Islet precursor cell (in vitro differentiated cells): Measurements from ENCODE around the gene RAD51B.
A peak's percentile ranks its signal among the peaks of the same experiment; 100 is the strongest.

Experiments used
- DNase-seq: peaks from one replicate; pipeline ENCODE4 v3.0.0-alpha.2; 2018

RAD51B gene

DNA sequence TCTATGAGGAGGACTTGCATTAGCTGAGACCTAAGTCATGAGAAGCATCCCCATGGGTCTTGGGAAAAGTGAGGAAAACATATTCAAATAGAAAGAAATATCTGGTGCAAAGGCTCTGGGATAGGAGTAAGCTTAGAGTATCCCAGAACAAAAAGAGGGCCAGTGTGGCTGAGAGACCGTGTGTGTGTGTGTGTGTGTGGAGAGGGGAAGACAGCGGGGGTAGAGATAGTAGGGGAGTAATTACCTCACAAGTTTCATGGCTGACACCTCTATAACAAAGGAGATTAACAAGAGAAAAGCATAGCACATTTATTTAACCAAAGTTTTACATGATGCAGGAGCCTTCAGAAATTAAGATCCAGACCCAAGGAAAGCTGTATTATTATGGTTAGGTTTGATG, 440.5 kb downstream of the RAD51B start:
- DNase-seq, result no peak

DNA sequence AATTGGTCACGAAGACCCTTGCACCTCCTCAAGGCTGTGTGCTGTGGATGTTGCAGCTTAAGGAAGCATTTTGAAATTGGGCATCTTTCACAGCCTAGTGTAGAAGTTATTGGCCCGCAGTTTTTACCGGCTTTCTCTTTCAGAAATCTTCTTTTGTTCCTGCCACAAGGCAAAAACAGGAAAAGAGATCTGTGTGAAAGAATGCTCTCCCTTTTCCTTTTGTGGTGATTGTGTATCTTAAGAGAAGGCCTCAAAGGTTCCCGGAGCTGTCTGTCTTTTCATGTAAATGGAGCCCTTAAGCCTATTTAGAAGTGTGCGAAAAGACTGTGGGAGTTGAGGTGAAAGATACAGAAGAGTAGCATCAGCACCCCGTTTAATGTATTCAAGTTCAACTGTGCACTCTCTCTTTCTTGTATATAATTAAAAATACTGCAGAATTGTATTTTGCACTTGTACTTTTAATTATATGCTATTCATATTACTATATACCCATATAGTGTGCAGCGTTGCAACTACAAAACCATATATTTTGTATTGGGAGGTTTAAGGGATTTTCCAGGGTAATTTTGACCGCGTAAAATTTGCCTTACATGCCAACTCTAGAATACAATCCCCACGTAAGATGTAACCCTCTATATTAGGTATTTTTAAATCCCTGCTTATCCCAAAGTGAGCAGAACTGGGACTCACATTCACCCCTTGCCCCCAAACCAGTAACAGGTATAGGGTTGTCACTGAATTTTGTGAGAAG, 441.7 kb downstream of the RAD51B start:
- no peak for DNase-seq

DNA sequence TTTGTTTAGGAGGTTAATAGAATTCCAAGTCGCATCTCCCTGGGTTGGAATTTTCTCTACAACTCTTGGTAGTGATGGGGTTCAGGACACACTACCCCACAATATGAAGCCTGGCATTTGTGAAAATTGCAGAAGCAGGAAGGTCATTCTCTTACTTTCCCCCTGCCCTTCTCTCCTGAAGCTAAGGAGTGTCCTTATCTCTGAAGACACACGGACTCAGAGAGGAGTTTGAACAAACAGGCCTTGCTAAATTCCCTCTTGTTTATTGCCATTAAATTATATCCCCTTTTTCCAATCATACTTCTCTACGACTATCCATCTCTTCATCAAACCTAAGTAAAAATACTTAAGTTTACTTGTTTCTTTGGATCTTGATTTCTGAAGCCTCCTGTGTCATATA, 443.0 kb downstream of the RAD51B start:
- no peak for DNase-seq

DNA sequence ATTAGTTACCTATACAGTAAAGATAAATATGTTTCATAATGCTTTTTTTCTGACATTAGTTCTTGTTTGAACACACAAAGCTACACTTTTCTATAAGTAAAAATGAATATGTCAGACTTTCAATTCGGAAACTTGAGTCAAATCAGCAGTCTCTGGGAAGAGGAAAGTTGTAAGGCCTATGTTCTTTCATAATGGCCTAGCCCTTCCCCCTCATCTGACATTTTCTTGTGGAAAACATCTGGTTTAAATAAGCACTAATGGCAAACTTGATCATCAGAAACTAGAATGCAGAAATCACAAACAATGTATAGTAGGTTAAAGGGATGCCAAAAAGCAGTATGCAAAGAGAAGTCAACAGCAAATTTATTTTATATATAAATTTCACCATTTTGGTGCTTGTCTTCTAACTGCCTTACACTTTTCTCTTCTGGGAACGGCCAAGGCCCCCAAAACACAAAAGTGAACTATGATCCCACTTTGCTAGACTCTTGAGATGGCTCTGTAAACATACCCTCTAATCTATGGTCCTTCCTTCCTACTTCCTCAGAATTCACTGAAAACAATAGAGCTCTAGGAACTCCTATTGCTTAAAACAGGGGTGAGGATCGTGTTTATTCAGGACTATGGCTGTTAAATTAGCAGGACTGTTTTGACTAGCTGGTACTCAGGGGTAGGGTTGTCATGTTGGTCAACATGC, 444.1 kb downstream of the RAD51B start:
- DNase-seq, result no peak

DNA sequence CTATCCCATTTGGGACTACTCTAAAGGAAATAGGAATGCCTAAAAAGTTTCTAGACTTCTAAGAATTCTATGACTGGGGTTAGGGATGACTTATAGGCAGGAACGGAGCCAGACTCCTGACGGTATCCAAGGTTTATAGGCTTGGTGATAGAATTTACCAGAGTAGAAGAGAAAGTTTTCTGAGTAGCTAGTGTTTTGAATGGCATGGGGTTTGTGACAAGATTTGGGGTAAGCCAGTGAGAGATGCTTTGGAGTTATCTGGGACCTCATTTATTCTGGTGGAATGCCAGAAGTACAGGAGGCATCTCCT, 444.6 kb downstream of the RAD51B start:
- no peak for DNase-seq

DNA sequence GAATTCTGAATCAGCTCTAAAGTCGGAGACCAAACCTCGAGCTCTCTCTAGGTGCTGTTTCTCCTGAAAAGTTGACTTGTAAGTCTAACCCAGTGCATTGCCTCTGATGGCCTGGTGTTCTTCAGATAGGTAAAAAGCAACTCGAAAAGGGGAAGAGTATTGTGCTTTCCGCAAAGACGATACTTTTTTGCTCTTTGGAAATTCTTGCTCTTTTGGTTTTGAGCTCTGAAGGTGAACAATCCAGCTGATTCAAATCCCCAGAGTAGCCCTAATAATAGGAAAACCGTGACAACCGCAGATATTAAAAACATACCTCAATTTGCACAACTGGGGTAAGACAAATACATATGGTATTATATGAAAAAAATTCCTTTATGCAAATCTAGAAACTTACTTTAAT, 447.4 kb downstream of the RAD51B start:
- DNase-seq, result no peak

DNA sequence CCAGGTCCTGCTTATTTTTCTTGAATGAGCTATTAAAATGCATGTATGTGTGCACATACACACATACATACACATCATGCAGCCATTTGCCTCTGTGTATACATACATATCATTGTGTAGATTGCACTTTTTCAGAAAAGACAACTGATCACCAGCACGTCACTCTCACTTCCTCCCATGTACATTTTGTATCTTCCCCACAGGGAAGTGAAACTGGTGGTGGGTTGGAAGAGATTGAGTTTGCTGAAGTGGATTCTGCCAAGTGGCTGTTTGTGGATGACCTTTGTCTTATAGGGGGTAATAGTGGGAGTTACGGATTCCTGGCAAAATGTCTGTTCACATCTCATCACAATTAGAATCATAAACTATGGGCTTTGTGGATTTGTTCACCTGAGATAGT, 448.6 kb downstream of the RAD51B start:
- DNase-seq, result no peak

DNA sequence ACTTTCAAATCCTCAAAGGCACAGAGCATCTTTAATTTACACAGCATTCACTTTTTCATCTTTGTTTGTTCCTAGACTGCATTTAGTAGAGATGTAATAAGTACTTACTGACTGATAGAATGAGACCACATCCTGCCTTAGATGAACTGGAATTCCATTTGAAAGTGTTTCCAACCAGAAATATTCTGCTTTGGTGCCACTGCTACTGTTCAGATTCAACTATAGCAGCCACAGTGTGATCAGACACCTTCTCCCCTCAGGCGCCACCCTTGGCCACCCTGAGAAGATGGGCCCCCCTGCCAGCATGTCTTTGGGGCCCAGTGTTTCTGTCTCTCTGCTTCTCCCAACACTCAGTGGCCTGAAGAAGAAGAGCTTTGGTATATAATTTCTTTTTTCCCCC, 449.1 kb downstream of the RAD51B start:
- no peak for DNase-seq

DNA sequence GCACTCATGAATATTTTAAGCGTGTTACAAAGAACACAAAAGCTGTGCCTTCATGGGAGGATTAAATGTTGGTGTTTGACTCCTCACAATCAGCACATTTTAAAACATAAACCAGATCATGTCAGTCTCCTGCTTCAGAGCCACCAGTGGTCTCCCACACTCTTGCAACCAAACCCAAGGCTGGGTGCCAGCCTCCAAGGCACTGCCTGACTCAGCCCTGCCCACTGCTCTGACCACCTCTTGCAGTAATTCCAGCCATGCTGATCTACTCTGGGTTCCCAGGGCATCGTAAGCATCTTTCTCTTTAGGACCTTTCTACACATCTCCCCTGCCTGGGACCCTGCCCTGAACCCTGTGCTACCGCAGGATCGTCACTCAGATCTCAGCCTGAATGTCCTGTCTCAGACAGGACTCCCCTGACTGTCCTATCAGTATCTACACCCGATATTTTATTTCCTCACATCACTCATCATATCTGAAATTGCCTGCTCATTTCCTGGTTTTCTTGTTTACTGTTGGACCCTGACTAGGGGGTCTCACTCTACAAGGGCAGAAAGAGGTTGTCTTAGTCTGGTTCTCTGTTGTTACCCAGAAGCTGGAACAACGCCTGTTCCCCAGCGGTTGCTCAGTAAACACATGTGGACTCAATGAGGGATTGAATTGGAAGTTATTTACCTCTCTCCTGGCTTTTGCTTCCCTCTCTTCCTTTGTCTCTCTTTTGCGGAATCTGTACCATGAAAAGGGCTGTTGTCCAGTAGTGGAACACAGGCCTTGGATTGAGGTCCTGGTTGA, 449.8 kb downstream of the RAD51B start:
- DNase-seq, result no peak

DNA sequence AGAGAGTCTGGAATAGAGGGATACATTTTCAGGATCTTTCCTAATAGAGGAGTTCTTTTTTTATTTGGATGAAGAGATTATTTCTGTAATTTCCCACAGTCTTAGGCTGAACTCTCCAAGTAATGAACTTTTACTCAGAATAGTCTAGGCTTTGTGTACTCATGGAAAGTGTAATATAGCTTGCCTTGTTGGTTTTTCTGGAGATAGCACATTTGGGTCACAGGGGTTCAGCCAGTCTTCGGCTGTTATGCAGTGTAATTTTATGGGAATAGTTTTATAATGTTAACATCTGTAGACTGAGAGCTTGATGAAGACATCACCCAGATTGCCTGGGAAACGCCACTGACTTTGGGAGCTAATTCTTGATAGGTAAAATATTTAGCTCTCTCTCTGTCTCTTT, 450.8 kb downstream of the RAD51B start:
- no peak for DNase-seq

DNA sequence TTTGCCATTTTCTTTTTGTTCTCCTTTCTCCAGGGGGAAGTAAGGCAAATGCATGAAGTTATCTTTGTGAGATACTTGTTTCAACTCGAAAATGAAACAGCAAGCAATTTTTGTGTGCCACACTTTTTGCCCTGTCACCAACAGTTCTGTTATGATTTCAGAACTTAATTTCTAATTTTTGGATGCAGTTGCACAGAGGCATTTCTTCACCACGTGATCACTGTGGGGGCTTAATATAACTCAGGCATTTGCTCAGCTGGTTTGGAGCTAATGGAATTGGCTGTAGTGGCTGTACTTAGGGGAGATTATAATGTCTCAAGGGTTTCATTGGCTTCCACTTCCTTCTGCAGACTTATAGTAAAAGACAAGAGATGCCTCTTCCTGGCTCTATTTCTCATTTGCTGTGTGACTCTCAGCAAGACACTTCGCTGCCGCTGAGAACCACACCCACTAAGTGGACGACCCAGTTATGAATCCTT, 452.4 kb downstream of the RAD51B start:
- DNase-seq, result no peak

DNA sequence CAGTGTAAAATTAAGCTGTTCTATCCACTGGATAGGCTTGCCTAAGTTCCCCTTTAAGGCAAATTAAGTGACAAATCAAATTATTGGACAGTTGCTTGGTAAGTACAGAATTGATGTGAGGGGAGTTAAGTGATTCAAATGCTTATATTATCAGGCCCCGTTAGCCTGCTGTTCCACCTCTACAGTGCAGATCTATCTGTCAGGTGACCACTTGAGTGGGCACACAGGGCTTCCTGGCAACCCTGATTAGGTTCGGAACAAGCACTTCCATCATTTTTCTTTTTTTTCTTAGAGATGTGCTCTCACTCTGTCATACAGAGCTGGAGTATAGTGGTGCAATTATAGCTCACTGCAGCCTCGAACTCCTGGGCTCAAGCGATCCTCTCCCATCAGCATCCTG, 453.8 kb downstream of the RAD51B start:
- no peak for DNase-seq

DNA sequence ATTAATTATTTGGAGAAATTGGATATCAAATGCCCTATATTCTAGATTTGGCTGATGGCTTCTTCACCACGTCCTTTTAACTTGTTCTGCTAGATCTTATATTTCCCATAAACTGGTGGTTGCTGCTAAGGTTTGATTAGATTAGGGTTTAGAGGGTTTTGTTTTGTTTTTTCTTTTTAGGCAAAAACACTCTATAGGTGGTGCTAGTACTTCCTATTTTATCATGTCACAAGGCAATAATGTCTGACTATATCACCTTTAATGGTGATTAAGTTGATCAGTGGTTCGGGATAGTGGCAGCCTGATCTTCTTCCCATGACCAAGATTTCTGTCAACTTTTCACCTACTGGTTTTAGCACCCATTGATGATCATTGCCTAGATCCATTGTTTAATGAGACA, 455.1 kb downstream of the RAD51B start:
- DNase-seq, result no peak

DNA sequence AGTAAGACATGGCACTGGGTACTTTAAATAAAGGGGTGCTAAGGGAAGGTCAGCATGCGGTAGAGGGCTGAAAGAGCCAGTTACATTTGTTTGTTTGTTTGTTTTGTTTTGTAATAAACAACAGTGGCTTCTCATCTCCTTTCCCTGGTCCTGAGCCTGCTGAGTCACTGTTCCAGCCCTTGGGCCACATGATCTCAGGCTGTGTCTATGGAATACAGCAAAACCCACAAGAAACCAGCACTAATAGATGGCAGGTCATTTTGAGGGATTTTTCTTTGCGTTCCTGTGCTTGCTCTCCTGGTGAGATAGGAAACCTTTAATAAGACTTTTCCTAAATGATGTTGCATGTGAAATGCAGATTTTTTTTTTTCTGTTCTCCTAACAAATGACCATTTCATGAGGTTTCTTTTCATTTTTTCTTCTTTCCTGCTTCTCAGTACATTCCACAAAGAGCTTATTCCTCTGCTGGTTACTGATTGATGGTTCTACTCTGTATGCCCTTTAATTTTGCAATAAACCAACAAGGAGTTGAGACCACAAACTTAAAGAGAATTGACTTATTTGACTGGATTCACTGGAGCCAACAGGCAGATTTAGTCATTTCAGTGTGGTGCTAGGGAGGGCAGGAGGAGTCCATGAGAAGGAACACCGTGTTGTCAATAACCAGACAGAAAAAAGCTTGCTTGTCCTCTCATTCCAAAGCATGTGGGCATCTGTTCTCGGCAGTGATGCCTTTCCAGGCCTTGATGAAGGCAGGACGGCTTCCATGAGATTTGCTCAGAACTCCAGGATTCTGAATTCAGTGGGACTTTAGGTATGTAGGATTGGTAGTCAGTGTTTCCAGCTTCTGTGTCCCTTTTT, 459.2 kb downstream of the RAD51B start:
- peak; percentile 82 for DNase-seq

DNA sequence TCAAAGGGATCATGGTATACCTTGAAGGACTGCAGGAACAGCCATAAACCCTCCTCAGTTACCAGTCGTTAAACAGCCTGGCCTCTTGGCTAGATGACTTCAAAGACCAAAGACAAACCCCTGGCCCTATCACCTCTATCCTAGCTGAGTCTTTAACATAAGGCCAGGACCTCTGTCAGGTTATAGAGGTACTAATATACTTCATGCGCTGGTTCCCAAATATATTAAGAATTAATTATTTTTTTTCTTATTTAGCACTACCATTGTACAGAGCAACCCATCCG, 459.8 kb downstream of the RAD51B start:
- DNase-seq, result no peak

DNA sequence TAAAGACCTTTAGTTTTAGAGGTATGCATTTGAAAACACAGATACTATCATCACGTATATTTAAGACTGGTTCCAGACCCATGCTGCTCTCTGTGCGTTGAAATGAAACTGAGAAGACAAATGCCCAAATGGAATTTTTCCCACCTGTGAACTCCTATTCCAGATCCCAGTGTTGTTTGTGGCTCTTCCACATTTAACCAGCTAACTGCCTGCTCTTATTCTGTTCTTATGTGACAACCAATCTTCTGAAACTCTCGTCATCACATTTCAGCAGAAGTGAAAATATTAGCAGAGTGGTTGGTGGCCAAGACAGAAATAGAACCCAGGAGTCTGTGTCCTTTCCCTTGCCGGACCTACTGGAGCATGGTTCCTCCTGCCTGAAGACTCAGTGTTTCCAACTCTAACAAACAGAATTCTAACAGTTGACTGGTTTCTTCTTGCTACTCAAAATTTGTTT, 460.2 kb downstream of the RAD51B start:
- DNase-seq, result no peak

DNA sequence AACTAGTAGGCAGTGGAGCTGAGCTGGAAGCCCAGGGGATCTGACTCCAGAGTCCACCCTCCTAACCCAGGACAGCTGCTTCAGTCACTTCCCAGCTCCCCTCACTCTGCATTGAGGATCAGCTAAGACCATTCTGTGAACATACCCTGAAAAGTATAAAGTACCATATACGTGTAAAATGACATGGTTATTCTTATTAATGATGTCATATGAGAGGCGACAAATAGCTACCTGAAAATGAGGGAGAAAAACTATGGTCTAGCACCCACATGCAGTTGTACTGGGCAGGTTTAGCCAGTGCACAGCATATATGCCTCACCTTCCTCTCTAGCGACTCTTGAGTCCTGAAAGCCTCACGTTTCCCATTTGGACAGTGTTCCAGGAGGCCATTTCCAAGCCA, 461.9 kb downstream of the RAD51B start:
- no peak for DNase-seq

DNA sequence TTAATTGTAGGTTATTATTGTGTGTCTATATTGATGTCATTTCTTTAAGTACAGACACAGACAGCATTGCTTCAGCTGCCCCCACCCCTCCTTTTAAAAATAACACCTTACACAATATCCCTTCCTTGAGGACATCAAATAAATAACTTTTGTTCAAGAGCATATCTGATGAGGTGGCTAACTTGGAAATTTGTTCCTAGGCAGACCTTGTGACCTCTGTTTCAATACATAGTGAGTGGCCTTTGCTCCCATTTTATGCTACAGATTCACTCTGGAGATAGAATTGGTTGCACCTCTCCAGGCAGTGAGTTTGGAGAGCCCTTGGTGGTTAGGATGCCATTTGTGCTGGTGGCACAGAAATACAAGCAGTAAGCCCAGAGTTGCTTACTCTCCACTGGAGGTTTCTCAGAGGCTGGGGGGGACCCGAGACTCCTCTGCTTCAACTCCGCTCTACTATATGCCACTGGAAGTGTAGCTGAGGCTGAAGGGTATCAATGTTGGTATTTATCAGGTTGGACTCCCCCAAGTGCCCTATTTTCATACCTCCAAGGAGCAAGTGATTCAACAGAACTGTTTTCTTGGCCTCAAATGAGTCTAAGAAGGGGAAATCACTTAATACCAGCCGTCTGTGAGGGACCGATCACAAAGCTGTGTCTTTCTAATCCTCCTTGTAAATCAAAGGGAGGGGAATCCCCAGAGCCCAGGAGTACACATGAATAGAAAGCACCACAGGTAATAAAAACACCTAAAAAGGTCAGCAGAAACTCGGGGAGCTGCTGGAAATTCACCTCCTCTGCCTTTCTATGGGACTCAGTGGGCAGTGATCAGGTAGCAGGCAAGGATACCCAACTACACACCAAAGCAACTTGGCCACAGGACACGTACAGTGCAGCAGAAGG, 463.1 kb downstream of the RAD51B start:
- DNase-seq, result no peak

DNA sequence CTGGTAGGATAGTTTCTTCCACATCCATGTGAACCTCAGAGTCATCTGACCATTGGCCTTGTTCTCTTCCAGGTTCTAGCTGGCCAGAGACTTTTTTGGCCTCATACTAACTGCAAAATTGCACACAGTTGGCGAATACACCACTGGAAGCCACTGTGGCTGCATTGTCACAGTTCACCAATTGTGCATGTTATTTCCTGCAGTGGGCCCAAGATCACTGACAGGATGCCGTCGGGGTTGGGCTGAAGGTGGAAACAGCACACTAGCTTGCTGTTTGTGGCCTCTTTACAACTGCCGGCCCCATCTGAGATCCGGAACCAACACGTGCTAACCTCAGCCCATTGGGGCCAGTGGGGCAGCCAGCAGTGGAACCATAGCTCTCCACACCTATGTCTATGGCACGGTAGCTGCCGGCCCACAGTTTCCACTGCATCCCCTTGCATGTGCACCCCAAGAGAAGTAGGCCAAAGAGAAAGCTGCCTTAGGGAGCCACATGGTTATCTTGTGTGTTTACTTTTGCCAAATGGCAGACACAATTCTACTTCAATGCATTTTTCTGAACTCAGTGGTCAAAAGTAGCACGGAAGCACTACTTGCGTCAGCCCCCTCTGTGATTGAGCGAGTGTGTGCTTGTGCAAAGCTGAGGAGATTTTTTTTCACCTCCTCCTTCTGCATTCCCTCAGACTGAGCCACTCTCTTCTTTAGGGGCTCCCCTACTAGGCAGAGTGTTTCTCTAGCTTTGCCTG, 464.0 kb downstream of the RAD51B start:
- no peak for DNase-seq

DNA sequence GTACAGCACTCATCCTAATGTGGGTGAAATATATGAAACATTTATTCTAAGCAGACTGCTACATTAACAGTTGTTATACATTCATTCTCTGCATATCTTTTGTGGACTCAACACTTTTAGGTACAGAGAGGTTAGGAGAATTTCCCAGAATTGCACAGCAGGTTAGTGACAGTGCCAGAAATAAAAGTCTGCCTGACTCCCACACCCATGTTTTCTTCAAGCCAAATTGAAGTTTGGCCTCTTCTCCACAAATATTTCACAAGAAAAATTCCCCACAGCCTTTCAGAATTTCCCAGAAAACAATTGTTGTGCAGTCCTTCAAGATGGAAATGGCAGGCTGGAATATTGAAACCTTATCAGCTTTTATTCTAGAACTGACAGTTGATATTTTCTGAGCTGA, 464.8 kb downstream of the RAD51B start:
- no peak for DNase-seq

DNA sequence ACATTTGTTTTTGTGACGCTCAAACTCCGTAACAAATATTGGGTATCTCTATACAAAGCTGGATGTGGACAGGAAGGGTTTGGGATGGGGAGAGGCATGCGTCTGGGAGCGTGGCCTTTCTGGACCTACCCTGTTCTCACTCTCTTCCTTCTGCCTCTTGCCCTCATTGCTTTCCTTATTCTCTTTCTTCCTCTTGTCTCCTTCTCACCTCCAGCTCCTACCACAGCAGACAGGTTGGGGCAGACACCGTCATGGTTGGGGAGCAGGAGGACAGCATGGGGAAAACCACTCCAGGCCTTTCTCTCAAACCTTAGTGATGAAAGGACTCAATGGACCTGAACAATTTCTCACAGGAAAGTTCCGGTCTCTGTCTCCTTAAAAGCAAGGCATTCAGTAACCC, 465.3 kb downstream of the RAD51B start:
- DNase-seq, result no peak
